GM21515 (cell line): ENCODE measurements around the gene LGI4.
"Not testable (repeated sequence)": the region's sequence is repeated elsewhere in the genome, so short reads cannot be mapped to it uniquely, and the experiment has no call there.

Experiments used
- ATAC-seq: cut with Tn5 transposase; IDR thresholded peaks from one replicate; pipeline ENCODE4 v1.9.1; 2021; ENCODE audit not compliant: unreplicated experiment

Gene LGI4

DNA sequence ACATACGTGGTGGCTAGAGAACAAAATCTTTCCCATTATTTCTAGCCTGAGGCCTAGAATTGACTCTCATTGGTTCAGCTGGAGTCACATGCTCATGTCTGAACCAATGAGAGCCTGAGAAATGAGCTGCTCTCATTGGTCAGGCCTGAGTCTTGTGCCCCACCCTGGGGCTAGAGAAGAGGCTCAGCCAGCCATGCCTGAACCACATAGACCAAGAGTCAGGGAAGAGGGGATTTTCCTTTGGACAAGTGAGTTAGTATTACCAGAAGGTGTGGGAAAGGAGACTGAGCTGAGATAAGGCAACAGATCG is 26.5 kb upstream of the LGI4 start:
- ATAC-seq = no peak

GRCh38 chr19:35160629-35161433 is 26.0 kb upstream of the LGI4 start:
- no peak for ATAC-seq

DNA sequence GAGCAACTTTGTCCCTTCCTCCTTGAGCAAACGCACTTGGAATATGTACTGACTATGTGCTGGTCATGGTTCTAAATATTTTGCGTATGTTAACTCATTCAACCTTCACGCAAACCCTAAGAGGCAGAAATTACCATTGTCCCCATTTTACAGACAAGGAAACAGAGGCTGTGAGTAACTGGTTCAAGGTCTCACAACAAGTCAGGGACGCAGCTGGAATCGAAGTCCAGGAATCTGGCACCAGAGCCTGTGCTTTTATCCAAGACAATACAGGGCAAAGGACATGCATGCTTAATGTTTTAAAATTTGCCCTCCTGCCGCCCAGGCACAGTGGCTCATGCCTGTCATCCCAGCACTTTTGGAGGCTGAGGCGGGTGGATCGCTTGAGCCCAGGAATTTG is 24.7 kb upstream of the LGI4 start:
- ATAC-seq = no peak

- ATAC-seq = no peak
Observed at GRCh38 chr19:35157431-35157830, 22.6 kb upstream of the LGI4 start.

- ATAC-seq = no peak
Observed at GRCh38 chr19:35156673-35157014, 21.8 kb upstream of the LGI4 start.

DNA sequence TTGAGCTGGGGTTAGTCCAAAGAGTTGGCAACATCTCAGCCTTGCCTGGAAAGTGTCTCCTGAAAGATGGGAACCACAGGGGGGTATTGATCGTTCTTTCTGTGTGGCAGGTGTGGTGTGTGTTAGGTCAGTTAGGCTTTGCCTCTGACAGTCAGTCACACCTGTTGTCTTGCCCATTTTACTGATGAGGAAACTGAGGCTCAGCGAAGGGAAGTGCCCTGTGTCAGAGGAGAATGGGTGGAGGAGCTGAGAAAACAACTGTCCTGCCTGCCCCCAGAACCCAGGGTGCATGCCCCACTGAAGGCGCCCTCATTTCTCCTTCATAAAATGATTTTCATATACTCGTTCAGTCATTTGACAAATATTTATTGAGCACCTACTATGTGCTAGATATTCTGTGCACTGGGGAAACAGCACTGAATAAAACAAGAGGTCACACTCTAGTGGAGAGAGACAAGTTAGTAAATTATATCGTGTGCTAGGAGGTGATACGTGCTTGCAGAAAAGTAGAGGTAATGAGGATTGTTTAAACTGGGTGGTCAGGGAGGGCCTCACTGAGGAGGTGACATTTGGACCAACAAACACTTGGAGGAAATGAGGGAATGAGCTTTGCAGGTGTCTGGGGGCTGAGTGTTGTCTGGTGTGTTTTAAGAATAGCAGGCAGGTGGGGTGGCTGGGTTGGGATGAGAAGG is 21.3 kb upstream of the LGI4 start:
- no peak for ATAC-seq

DNA sequence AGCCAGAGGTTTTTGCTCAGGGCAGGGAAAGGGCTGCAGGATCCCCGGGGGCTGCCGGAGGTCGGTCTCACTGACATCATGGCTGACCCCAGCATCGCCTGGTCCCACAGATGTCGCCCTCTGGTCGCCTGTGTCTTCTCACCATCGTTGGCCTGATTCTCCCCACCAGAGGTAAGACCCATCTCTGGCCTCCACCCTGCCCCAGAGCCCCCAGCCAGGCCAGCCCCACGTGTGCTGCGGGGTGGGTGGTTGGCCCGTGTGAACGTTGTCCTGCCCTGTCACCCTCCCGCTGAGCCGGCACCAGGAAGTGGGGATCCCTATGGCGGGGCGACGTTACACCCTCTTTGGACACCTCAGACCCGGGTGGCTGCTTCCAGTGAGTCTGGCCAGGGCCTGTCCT is 20.6 kb upstream of the LGI4 start:
- no peak for ATAC-seq

DNA sequence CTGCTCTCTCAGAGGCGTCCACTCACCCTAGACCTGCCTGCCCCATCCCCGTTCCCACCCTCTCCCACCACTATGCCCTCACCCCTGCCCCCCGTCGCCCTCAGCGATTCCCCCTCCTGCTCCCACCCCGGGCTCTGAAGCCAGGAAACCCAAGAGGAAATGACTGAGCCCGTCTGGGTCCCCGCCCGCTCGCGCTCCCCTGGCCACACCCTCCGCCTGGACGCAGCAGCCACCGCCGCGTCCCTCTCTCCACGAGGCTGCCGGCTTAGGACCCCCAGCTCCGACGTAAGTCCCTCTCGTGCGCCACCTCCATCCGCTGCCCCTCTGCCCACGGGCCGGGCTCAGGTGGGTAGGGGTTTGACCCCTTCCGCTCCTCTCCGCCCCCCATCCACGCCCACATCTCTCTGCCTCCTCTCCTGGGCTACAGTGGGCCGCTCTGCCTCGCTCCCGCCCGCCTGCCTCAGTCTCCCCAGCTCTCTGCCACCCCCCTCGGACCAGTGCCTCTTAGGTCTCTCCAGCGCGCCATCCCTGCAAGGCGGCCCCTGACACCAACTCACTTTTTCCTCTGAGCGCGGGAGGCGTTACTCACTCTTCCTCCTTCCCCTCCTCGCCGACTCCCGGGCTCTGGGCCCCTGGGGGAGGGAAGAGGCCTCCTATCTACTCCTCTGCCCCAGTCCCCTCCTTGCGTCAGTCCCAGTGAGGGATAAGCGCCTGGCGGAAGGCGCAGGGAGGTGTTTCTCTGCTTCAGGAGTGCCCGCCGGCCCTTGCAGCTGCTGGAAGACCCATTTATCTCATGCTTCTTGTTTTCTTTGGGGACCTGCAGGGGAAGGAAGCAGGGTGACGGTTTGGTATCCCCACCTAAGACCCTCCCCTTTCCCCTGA is 19.9 kb upstream of the LGI4 start, which contains the start of gene FXYD5:
Gene FXYD5 (plus strand): TSS at position 211 of the 882 bp plus-strand sequence. CDS start 816 bp downstream, outside the sequence.
- ATAC-seq = no peak

DNA sequence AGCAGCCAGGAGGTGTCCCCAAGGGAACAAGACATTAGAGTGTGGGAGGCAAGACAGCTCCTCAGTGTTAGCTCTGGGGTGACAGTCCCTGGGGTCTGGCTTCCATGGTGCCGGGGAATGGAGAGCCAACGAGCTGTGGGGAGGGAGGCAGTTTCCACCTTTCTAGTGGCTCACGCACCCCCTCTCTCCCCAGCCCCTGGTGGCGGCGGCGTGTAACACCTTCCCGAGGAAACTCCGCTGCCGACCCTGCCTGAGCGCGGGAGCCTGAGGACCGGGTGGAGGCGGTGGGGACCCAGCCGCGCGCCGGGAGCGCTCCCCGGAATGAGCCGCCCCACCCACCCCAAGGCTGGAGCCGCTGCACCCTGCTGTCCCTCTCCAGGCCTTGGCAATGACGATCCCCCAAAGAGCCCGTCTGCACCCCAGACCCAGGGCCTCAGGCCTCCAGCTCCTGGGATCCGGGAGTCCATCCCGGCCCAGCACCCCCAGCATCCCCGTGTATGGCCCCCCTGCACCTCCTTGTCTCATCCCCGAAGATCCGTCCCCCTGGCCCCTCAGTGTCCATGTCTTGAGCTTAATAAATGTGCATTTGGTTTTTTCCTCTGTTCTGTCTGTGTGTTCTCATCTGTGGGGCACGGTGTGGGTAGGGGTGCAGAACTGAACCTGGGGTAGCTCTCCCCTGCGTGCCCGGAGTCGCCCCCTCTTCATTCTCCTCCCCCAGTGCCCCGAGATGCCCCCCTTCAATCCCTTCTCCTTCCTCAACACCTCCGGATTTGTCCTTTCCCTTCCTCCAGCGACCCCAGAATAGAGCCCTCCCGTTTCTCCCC is 19.1 kb upstream of the LGI4 start:
- no peak for ATAC-seq

DNA sequence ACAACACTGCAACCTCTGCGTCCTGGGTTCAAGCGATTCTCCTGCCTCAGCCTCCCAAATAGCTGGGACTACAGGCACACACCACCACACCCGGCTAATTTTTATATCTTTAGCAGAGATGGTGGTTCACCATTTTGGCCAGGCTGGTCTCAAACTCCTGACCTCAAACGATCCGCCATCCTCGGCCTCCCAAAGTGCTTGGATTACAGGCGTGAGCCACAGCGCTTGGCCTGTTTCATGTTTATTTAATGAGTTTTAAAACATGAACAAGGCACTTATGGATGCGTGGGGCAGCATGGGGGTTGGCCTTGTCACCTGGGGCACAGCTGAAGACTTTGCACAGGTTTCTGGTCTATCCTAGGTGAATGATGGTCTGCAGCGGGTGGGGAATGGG is 18.3 kb upstream of the LGI4 start:
- ATAC-seq = not testable (repeated sequence)

GRCh38 chr19:35151273-35152065 is 16.6 kb upstream of the LGI4 start:
- no peak for ATAC-seq

GRCh38 chr19:35150445-35150844 is 15.6 kb upstream of the LGI4 start:
- ATAC-seq = no peak

GRCh38 chr19:35149463-35149862 is 14.6 kb upstream of the LGI4 start:
- ATAC-seq = no peak

- ATAC-seq = no peak
Observed at GRCh38 chr19:35146746-35147459, 12.0 kb upstream of the LGI4 start.

DNA sequence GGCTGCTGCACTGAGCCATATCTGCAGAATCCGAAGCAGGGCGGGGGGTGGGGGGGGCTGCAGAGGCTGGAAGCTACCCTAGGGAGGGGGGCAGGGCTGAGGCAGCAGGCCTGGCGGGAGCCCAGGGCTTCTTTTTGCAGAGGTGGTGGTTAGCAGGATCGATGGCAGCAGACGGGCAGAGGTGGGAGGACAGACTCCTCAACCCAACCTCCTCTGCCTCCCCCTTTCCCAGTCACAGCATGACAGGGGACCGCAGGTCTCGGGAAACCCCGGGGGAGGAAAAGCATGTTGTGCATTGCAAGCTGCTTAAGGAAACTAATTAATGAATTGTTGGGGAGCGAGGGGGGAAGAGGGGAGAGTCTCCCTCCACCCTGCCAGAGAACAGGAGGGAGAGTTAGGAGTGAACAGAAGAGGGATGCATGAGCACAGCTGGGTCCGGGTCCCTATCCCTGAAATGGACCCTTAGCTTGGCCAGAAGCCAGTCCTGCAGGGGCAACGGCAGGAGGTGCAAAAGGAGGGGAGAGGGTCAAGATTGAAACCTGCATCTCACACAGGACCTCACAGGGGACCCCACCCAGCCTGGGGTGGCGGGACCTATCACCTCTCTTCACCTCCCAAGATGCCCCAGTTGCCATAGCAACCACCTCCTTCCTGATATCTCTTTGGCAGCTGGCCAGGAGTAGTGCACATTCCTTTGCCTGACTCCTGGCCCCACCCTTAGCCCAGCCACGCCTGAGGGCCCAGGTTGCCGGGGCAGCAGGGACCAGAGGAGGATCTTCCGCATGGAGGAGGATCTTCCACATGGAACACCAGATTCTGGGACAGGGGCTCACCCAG is 10.0 kb upstream of the LGI4 start:
- ATAC-seq = no peak

GRCh38 chr19:35144259-35144599 is 9.4 kb upstream of the LGI4 start:
- no peak for ATAC-seq

GRCh38 chr19:35143818-35144217 is 9.0 kb upstream of the LGI4 start:
- no peak for ATAC-seq

DNA sequence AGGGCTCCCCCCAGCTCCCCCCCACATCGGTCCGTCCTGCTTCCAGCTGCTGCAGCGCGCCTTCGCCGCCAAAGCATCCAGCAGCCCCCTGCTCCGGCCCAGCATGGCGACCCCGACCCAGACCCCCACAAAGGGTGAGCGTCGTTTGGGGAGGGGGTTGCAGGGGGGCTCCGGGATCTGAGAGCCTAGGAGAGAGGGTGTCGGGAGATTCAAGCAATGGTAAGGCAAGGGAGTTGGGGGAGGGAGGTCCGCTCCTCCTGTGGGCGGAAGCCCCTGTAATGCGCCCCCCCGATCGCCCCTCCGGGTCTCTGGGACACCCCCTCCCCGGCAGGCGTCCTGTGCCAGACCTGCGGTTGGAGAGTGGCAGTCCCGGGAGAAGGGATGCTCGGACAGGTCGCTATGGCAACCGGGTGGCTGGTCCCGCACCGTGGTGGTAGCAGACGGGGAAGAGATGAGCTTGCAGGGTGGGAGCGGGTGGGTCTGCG is 8.4 kb upstream of the LGI4 start, which contains the start of gene FXYD7:
Gene FXYD7 (plus strand): TSS at position 25 of the 485 bp plus-strand sequence. CDS start 79 bp downstream, at position 104.
- ATAC-seq = no peak
